Measurements from ENCODE around the gene PLA2G7.

- no peak for TF ChIP-seq CTCF (IDR thresholded peaks at IDR 0.05)
- TF ChIP-seq POLR2A (IDR thresholded peaks at IDR 0.05) = no peak
These were observed 44.2 kb downstream of the PLA2G7 start for GRCh38 chr6:46690911-46691451.
